ENCODE data around the gene CPNE4.

CPNE4 gene

DNA sequence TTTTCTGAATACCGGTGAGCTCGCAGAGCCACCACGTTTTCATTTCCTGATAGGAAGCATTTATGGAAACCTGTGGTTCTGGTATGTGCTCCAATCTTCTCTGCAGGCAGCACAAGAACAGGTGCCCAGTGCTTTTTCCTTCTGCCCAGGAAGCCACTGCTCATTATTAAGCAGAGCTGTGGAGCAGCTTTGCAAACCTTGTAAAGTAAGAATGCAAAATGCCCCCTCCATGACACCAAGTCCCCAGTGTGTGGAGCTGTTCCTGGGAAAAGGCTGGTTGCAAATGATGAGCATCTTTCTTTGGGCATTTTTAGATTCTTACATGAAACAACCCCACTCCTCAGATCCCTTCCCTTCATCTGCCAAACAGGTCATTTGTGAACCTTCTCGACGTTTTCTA lies 466.4 kb downstream of the CPNE4 start:
- DNase-seq = no peak

DNA sequence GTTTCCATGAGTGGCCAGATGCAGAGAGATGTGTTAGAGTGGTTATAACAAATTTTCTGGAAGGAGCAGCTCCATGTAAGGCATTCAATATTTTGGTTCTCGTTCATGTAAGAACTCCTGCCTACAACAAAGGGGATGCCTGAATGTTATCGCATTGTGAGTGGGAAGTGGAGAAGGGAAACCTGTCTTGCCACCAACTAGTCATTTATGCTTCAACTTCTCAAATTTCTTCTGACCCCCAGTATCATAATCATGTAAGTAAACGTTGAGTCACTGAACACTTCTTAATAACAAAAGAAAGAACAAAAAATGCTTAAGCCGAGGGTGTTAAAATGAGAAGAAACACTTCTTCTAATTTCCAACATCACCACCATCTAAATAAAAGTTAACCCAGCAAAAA lies 470.0 kb downstream of the CPNE4 start:
- no peak for DNase-seq

DNA sequence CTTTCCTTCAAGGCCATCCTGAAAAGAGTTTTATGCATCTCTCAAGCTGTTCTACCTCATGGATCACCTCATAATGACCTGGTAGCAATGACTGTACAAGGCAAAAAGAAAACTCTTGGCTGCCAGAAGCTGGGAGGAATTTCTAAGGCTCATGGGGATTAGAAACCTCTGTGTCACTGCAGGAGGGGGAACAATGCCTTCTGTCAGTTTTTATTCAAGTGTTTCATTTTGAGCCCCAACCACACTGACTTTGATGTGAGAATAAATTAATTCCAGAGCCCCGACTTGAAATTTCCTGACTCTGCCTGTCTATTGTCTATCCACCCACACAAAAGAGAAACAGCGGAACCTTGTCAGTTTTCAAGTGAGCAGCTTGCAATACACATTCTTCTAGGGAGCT lies 473.3 kb downstream of the CPNE4 start:
- DNase-seq = no peak

DNA sequence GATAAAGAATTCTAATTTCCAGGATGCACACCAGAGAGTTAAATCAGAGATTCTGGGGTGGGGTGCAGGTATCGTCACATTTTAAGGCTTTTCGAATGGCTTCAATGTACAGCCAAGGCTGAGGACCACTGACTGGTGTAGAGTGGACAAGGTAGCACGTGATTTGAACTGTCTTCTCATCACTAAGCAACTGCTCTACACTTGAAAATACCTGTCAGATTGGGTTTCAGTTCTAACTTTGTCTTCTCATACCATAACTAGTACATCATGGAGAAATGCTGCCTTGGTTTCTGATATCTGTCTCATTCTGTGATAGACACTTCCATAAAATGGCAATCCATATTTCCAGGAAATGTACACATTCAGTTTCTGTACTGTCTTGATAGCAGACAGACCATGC lies 474.0 kb downstream of the CPNE4 start:
- no peak for DNase-seq

DNA sequence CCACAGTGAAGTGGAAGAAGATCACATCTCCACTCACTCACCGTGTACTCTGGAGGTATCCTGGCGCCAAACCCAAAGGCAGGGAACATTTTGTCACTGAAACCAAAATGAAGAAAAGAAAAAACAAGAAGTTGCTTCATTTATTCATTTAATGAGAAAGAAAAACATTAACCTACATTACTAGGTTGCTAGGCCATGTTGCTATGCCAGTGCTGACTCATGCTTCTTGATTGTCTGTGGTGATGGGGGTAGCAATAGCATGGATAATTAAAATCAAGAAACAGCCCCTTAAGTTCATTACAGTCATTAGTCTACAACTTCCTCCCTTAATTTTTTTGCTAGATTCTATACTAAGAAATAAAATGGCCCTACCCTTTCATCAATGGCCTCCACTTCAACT lies 479.4 kb downstream of the CPNE4 start:
- DNase-seq = no peak

DNA sequence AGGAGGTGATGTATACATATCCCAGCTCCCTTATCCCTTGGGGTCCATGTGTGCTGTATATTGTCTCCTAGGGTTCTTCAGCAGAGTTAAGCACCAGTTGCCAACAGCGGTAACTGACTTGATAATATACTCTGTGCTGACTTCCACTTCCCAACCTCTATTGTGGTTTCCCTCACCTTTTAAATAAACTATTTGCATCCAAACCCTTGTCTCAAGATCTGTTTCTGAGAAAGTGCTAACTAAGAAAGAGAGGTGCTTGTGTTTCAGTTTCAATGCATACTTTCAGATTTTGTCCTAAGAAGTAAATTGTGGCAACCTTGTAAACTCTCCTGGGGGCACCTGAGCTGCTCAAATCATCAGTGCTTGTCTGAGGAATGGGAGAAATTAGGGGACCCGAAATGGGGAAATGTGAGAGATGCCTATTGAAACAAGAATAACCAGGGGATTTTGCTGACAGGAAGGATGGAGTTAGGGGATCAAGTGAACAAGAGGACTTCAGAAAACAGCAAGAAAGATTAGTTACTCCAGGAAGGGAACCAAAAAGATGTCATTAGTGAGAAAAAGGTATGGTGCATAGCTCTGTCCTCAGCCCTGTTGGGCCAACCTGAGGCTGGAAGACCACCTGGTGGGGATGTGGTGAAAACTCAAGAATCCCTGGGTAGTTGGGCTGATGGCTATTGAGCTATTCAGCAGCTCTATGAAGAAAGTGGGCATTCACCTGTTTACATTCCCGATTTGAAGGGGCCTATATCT lies 481.1 kb downstream of the CPNE4 start:
- no peak for DNase-seq

DNA sequence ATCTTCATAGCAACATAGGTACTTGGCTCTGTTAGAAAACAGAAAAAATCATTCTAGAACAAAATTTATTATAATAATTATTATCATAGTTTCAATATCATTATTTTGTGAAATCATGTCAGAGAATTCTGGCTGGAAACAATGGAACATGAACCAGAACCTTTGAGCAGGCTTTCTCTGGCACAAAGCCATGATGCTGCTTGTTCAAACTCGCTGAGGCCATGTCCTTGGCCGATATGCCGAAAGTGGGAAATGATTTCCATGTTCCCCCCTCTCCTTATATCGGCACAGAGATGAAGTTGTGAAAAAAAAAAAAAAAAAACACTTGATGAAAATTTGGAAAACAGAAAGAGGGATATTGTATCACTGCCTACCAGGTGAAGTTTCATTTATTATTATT lies 483.1 kb downstream of the CPNE4 start:
- DNase-seq = no peak

DNA sequence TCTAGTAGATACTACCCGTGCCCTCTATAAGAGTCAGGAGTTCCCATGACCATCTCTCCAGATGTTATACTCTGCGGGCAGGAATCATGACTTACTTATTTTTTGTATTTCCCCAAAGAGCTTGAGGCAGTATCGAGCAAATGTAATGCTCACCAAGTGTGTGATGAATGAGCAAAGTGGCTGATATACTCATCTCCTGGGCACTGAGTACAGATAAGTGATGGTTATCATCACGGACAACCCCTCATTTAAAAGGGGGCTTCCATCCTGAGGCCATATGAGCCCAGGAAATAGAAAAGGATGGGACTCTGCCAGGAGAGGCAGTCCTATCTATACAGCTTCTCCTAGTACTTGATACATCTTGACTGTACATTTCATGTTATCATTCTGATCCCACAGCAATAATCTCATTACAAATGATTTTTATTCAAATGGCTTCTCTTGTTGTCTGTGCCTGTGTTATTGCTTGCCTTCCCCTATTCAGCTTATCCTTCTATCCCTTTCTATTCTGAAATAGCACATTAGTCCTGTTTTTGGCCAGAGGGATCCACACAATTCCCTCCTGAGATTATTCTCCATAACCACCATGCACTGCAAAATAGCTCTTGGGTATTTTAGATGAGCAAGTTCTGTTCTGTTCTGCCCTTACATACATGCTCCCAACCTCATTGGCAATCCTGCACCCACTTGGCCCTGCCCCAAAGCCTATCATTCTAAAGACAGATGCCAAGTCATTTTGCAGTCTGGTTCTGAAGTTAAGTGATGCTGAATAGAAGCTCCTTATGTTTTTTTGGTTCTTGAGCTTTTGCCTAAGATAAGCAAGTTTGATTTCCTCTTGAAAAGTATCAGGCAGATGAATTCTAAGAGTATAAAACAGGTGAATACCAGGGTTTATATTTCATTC lies 484.0 kb downstream of the CPNE4 start:
- no peak for DNase-seq

DNA sequence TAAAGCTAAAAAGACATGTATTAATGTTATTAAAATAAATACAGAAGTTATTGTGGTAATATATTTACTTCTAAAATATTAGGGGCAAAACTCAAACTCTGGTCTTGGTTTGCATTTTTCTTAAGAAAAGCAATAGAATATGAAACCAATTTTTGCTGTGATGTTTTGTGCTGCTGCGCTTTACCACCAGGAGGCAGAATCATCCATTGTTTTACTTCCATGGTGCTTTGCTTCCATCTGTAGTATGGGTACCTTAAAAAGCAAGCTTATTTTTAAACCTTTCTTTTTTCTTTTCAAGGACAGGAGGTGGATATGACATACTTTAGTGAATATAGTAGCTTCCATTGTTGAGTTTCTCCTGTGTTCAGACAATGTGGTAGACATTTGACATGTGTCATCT lies 485.5 kb downstream of the CPNE4 start:
- no peak for DNase-seq

DNA sequence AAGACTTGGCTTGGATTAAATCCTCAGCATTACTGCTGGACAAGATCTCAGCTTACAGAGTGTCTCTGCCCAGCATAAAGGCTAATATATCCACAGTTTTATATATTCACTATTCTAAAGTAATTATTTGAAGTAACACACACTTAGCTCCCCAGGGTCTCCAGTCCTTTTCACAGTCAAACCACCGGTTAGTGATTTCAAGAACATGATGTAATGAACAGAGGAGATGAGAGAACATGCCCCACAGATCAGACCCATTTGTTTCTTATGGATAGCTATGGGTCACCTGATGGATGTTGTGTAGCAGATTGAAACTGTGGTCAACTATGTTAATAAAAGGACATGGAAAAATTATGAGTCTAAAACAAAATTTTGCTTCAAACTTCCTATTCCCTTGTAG lies 487.2 kb downstream of the CPNE4 start:
- no peak for DNase-seq

DNA sequence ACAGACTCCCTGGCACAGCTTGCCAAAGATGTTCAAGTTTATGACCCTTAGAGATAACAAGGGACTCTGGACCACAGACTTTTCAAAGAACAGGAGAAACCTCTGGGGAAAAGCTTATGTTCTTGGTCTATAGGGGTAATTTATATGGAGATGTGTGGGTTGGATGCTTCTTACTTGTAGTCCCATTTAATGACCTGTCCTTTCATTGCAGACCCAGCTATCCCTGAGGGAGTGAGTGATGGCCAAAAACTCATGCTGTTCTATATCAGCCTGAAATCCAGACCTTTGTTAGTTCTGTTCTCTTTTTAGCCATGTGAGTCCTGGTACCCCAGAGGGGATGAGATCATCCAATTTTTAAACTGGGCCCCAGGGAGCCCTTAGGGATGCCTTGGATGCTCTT lies 488.4 kb downstream of the CPNE4 start:
- DNase-seq = no peak

DNA sequence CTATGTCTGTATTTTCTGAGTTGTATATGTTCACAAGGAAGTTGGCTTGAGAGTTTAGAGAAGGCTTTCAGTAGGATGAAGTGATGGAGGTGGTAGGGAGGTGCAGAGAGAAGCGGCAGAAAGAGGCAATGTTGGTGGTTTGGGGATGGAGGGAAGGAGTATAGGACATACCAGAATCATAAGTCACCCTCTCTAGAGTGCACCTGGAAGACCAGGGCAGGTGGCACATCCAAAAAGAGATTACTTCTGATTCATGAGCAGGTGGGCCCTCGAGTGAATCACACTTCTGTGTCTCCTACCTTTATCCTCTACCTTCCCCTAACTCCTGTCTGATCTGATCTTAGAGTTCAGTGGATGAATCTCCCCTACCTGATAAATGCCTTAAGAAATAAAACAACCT lies 490.3 kb downstream of the CPNE4 start:
- DNase-seq = no peak

DNA sequence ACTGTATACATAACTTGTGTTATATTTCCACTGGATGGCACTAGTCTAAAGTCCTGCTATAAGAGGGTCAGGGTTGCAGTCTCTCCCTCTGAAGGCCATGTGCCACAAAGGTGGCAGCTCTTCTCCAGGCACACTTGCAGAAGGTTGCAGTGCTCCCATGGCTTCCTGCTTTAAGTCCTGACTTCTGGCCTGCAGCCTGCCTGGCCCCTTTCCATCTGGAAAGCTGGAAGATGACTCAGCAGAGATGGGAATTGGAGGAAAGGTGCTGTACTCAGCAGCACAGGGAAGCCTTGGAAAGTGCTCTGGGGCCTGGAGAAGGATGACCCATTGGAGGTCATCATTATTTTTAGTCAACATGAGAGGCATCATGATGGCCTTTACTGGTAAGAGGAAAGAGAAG lies 491.1 kb downstream of the CPNE4 start:
- DNase-seq = no peak

DNA sequence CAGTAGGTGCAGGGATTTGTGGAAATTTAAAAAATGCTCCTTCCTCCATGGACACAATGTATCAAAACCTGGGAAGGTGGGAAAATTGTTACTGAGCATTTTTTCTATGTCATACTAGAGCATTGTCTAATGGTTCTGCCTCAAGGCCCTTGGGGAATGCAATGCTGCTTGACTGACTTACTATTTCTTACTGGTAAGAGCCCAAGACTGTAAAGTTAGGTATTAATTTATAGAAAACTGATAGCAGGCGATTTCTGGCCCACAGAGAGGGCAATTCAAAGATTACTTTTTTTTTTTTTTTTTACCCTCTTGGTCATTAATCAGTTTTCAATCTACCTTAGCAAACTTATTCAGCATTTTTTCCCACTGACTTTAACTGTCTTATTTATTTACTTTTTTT lies 493.5 kb downstream of the CPNE4 start:
- no peak for DNase-seq

DNA sequence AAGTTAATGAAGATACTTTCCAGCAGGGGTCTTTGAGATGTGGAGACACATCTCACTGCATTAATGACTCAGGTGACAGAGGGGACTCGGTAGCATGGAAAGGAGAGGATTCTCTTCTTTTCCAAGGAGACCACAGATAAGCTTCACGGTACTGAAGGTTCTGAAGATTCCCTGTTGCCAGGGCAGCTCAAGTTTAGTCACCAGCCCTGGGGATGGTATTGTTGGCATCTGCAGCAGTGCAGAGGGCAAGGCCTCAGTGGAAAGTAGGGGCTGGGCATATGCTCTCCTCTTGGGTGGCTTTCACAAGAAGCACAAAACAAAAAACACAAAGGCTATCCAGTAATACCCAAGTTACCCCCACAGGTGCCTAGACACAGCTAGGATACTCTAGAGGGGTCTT lies 494.0 kb downstream of the CPNE4 start:
- DNase-seq = no peak

DNA sequence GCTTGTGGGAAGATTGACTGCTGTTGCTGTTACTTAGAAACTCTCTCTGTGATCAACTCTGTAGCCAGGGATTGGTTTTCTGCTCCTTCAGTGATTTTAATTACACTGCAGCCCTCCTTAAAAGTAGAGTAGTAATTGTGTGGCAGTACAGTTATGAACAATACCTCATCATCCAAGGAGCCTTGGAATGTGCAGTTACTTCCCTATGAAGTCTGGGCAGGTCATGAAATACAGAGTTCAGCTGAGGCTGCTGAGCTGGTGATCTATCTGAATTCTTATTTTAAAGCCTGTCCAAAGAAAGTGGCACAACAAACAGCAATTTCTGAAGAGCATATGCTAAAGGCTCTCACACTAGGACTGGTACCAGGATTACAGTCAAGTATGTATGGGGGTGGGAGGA lies 494.7 kb downstream of the CPNE4 start:
- DNase-seq = no peak

DNA sequence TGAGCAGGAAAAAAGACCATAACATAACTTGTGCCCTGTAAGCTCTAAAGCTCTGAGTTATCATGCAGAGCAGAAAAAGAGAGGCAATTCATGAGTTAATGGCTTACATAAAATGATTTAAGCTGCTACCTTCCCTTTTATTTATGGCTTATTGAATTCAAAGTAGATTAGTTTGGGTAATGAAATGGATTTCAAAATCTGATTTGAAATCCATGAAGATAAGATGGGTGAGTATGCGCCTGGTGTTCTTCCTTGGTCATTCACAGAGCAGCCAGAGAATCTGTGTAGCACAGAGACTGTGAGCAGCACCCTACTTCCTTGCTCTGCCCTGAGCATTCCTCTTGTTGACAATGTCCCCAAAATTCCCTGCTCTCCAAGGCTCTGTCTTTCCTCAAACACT lies 495.8 kb downstream of the CPNE4 start:
- DNase-seq = no peak

DNA sequence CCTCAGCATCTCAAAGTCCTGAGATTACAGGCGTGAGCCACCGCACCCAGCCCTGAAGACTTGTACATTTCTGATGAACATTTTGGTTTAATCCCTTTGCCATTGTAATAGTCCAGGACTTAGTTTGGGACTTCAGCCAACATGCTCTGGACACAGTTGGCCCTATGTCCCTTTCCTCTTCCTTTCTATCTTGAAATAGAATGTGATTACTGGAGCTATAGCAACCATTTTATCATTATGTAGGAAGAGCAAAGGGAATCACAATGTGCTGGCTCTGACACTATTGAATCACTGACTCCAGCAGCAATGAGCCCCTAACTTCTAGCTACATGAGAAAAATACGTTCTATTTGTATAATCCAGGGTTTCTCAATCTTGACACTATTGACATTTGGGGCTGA lies 497.3 kb downstream of the CPNE4 start:
- DNase-seq = no peak

DNA sequence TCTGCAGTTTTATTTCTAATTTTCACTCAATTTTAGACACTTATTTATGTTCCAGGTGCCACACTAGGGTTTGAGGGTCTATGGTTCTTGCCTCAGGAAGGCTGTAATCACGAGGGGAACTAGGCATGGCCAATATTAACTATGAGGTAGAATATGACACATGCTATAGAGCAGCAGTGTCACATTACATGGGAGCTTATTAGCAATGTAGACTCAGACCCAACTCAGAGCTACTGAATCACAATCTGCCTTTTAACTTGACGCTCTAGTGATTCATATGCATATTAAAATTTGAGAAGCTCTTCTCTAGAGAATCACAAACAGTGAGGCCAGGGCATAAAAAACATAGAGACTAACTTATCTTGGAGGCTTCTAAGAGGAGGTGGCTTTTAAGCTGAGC lies 499.2 kb downstream of the CPNE4 start:
- DNase-seq = no peak

DNA sequence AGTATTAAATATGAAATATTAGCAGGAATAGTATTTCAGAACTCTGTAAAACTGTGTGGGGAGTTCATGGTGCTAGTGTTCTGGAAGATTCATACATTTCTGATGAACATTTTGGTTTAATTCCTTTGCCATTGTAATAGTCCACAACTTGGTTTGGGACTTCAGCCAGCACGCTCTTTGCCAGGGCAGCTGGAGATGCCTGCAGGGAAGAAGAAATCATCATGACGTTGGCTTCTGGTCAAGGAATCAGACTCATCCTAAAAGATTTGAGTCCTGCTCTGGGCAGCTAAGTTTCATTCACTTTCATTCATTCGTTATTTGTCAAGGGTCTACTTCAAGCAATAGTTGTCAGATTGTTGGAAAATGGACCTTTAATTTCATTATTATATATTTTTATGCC lies 499.7 kb downstream of the CPNE4 start:
- DNase-seq = no peak

DNA sequence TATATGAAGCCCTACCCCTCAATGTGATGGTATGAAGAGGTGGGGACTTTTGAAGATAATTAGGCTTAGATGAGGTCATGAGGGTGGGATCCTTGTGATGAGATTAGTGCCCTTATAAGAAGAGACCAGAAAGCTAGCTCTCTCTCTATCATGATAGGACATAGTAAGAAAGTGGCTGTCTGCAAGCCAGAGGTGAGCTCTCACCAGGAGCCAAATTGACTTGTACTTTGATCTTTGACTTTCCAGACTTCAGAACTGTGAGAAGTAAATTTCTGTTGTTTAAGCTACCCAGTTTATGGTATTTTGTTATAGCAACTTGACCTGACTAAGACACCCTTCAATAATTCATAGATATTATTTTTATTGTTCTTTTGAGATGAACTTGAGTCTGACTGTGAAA lies 502.2 kb downstream of the CPNE4 start:
- no peak for DNase-seq

DNA sequence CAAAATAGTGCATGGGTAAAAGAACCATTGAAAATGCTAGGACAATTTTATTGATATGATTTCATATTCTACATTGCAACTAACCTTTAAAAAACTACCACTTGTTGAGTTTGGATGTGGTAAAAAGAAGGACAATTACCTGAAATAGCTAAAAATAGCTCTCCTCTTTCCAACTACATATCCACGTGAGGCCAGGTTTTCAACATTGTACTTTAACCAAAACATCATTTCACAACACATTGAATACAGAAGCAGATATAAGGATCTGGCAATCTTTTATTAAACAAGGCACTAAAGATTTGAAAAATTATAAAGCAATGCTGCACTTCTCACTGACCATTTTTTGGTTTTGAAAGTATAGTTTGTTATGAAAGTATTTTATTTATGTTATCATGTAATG lies 504.0 kb downstream of the CPNE4 start:
- DNase-seq = no peak

DNA sequence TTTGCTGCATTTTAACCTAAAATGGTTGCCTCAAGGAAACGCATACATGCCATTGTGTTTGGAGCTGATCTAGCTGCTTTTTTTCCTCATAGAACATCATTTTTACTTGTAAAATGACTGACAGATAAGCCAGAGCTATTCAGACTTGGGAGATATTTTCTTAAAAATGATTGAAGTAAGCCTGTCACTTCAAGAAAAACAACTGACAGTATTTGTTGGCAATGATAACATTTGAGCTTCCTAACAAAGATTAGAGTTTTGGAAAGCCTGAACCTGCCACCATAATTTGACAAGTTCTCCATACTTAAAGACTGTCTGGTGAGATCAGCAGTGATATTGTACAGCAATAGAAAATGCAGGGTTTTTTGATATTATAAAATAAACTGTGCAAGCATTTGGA lies 504.4 kb downstream of the CPNE4 start:
- no peak for DNase-seq

DNA sequence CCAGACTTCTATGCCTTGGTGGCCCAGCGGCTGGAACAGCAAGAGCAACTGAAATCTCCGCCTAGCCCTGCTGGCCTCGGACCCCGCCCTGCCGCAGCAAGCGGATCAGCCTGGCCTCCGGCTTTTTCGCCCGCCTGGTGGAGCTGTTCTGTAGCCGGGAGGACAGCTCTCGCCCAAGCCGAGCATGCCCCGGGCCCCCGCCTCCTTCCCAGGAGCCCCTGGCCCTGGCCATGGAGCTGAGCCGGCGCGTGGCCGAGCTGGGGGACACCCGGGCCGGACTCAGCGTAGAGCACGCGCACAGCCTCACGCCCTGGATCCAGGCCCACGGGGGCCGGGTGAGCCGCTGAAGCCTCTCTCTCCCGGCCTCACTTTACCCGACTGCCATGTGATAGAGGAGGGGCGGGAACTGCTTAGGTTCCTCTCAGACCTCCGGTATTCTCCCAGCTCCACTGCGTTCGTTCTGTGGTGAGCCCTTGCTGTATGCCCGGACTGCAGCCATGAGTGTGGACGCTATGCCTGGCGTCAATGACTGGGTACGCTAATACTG lies 507.9 kb downstream of the CPNE4 start:
- DNase-seq = no peak
